ENCODE data around the gene OSBPL6. TPM values are rescaled to one million over a fixed set of nuclear protein-coding genes. Genes with fewer than 3 reads are reported as not detected.

OSBPL6 gene
- total RNA-seq, 1 experiment from 2014 or later, result 4.6 TPM

DNA sequence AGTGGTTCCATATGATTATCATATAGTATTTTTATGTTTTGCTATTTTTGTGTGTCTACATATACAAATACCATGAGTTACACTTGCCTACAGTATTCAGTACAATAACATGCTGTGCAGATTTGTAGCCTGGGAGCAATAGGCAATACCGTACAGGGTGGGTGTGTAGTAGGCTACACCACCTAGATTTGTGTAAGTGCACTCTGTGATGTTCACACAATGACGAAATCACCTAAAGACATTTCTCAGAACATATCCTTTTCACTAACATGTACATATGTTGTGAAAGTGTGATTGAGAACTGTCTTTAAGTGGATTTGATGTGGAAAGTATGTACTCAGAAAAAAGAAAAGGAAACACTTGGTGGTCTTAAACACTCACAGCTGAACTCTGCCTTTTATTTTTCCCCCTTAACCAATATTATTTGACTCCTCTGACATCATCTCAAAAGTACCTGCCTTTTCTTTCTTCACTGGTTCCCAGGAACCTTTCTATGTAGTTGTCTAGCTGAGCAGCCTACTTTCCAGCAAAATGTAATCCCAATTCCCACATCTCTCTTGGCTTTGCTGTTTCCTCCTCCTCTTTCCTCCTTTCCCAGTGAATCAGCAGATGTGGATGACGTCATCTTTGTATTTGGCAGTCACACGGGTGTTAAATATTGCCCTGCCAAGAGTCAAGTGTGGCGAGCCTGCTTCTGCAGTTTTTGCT, 47.7 kb downstream of the OSBPL6 start:
- Histone ChIP-seq H4K91ac (ENCODE audit: insufficient read length, low read depth, low read length) (no peak overlapping the region), H2AK5ac (ENCODE audit: insufficient read length, low read length) (no peak overlapping the region), H3K27ac (ENCODE audit: insufficient read length, low read depth, low read length) (no peak overlapping the region), H4K20me1 (ENCODE audit: control insufficient read depth, insufficient read depth, insufficient read length) (no peaks in the 10 kb centered on the region), H2BK20ac (ENCODE audit: low read depth, low read length, poor library complexity, severe bottlenecking) (no peak overlapping the region), H3K14ac (ENCODE audit: insufficient read depth, low read length) (no peak overlapping the region), H3T11ph (ENCODE audit: low read length) (no peak overlapping the region), H3K27me3 (ENCODE audit: insufficient read depth, low read length) (no peaks in the 10 kb centered on the region), H3K56ac (ENCODE audit: insufficient read length, low read depth, low read length) (no peak overlapping the region), H2BK120ac (ENCODE audit: low read depth, low read length, poor library complexity, severe bottlenecking) (no peak overlapping the region), H3K4me2 (ENCODE audit: insufficient read depth, insufficient read length, low read length) (no peak overlapping the region), H3K4me1 (ENCODE audit: insufficient read depth, low read length) (no peaks in the 10 kb centered on the region), H3K9ac (ENCODE audit: extremely low read depth, insufficient read length, low read length) (no peak overlapping the region), H3K4ac (ENCODE audit: low read depth, low read length) (no peak overlapping the region), H4K8ac (replicated peaks; ENCODE audit: insufficient read length, low read depth, low read length) (no peak overlapping the region), H3K79me1 (ENCODE audit: insufficient read depth, low read depth, low read length, poor library complexity, severe bottlenecking) (no peaks in the 10 kb centered on the region), H3K18ac (ENCODE audit: insufficient read length, low read depth, low read length) (no peak overlapping the region), H2BK12ac (ENCODE audit: insufficient read length, low read depth, low read length) (no peak overlapping the region), H3K23ac (ENCODE audit: insufficient read length, low read depth, low read length) (no peak overlapping the region), H4K5ac (ENCODE audit: insufficient read length, low read depth, low read length) (no peak overlapping the region), H2BK15ac (ENCODE audit: low read depth, low read length) (no peak overlapping the region), H2BK5ac (ENCODE audit: insufficient read length, low read length) (no peak overlapping the region), H2AFZ (ENCODE audit: low read length) (no peak overlapping the region), H3K9me3 (ENCODE audit: control insufficient read depth, low read depth, low read length) (no peaks in the 10 kb centered on the region), H3K23me2 (ENCODE audit: insufficient read length, low read depth, low read length, poor library complexity, severe bottlenecking) (no peaks in the 10 kb centered on the region), H3K79me2 (ENCODE audit: insufficient read depth, low read length) (no peaks in the 10 kb centered on the region)
- Mint-ChIP-seq H3K27me3 (ENCODE audit: low read depth) (no peaks in the 10 kb centered on the region), H3K4me3 (no peak overlapping the region), H3K36me3 (ENCODE audit: insufficient read depth in 1 of 3, low read depth in 3 of 3) (no peaks in the 10 kb centered on the region), H3K27ac (peak overlapping the region in 1 of 3 experiments; percentile 87; a peak in 2 of 7 replicates), H3K9me3 (no peaks in the 10 kb centered on the region), H3K4me1 (peaks cover 2 to 5% of the 10 kb centered on the region in 2 experiments)
- no CpG with 5 or more reads among the region's 5 CpGs for WGBS (ENCODE audit: extremely low coverage, insufficient read length, low lambda C conversion rate)
- DNase-seq, result no peak
- TF ChIP-seq, protein P1, sequence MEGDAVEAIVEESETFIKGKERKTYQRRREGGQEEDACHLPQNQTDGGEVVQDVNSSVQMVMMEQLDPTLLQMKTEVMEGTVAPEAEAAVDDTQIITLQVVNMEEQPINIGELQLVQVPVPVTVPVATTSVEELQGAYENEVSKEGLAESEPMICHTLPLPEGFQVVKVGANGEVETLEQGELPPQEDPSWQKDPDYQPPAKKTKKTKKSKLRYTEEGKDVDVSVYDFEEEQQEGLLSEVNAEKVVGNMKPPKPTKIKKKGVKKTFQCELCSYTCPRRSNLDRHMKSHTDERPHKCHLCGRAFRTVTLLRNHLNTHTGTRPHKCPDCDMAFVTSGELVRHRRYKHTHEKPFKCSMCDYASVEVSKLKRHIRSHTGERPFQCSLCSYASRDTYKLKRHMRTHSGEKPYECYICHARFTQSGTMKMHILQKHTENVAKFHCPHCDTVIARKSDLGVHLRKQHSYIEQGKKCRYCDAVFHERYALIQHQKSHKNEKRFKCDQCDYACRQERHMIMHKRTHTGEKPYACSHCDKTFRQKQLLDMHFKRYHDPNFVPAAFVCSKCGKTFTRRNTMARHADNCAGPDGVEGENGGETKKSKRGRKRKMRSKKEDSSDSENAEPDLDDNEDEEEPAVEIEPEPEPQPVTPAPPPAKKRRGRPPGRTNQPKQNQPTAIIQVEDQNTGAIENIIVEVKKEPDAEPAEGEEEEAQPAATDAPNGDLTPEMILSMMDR (conservative IDR thresholded peaks at IDR 0.05), result no peak

Measured in H9 (cell line).